T-cell (primary cell): ENCODE measurements around the gene PSORS1C1. TPM values are rescaled to one million over a fixed set of nuclear protein-coding genes. Genes with fewer than 3 reads are reported as not detected.
"Not testable (repeated sequence)": the region's sequence is repeated elsewhere in the genome, so short reads cannot be mapped to it uniquely, and the experiment has no call there.

Experiments
- ATAC-seq, 4 experiments: fragments of 200-7000 bp in 3 of 4; fragments of 150-1000 bp in 1 of 4; cut with Tn5 transposase; replicated peaks in 1 of 4; 1 replicate in 3 of 4; 2 replicates in 1 of 4; pipeline ENCODE4 v1.10.0; 2021; ENCODE audit warnings: moderate library complexity in 3 of 4, mild to moderate bottlenecking in 2 of 4, moderate number of reproducible peaks in 1 of 4
- CTCF ChIA-PET, 2 donors: fragments of 300-600 bp; sonication (Branson Sonifier 250); formaldehyde crosslinking; loops; one replicate each; lab custom pipeline; 2022; ENCODE audit warnings: antibody characterized with exemption in 2 of 2; lab: Charles Lee
- POLR2A ChIA-PET, 2 donors: fragments of 300-600 bp; sonication (Branson Sonifier 250); formaldehyde crosslinking; loops; one replicate each; lab custom pipeline; 2022; ENCODE audit warnings: antibody characterized with exemption in 2 of 2; lab: Charles Lee
- DNase-seq, 35 experiments: peaks; one replicate each; pipeline versions ENCODE4 v3.0.0 to v3.0.0-alpha.2; 2013 to 2023
- H3K27ac ChIP-seq: one replicate; pipeline ENCODE4 v1.5.1; 2013; ENCODE audit warnings: low read length
- H3K27me3 ChIP-seq, 2 experiments: replicated peaks in 1 of 2; 1 replicate in 1 of 2; 2 replicates in 1 of 2; pipeline versions ENCODE4 v1.6.1 to v1.7.0; 2013; ENCODE audit warnings: low read length in 1 of 2, mixed read lengths in 1 of 2; ENCODE audit not compliant: control insufficient read depth in 2 of 2, insufficient read depth in 2 of 2; ENCODE audit errors: extremely low read depth in 1 of 2
- H3K36me3 ChIP-seq, 2 donors: 1 replicate in 1 of 2; 2 replicates in 1 of 2; pipeline versions ENCODE4 v1.6.1 to v1.7.0; 2013; ENCODE audit warnings: low read length in 1 of 2; ENCODE audit not compliant: control insufficient read depth in 2 of 2, insufficient read depth in 1 of 2; ENCODE audit errors: extremely low read depth in 1 of 2
- H3K4me1 ChIP-seq, 2 experiments: 1 replicate in 1 of 2; 2 replicates in 1 of 2; pipeline versions ENCODE4 v1.6.1 to v1.7.0; 2013; ENCODE audit warnings: low read length in 2 of 2, mixed read lengths in 1 of 2; ENCODE audit not compliant: insufficient read depth in 2 of 2, control insufficient read depth in 1 of 2; ENCODE audit errors: extremely low read depth in 1 of 2
- H3K4me3 ChIP-seq, 2 donors: 1 replicate in 1 of 2; 2 replicates in 1 of 2; pipeline versions ENCODE4 v1.5.1 to v1.7.0; 2013; ENCODE audit warnings: mild to moderate bottlenecking in 2 of 2, low read length in 1 of 2, moderate library complexity in 1 of 2; ENCODE audit not compliant: control insufficient read depth in 1 of 2; ENCODE audit errors: extremely low read depth in 1 of 2
- H3K9me3 ChIP-seq: 2 replicates; pipeline ENCODE4 v1.7.0; 2013
- H3K27ac Mint-ChIP-seq, 2 donors: one replicate each; pipeline ENCODE4 v1.8.0; 2020 to 2021; ENCODE audit warnings: mild to moderate bottlenecking in 2 of 2, mixed read lengths in 2 of 2
- H3K27me3 Mint-ChIP-seq, 2 donors: one replicate each; pipeline ENCODE4 v1.8.0; 2021 to 2022; ENCODE audit warnings: mixed read lengths in 2 of 2
- H3K36me3 Mint-ChIP-seq: one replicate; pipeline ENCODE4 v1.8.0; 2021; ENCODE audit warnings: mixed read lengths
- H3K4me1 Mint-ChIP-seq, 3 donors: one replicate each; pipeline ENCODE4 v1.8.0; 2020 to 2022; ENCODE audit warnings: mixed read lengths in 3 of 3, mild to moderate bottlenecking in 1 of 3
- H3K4me3 Mint-ChIP-seq, 3 donors: one replicate each; pipeline ENCODE4 v1.8.0; 2020 to 2022; ENCODE audit warnings: mild to moderate bottlenecking in 3 of 3, mixed read lengths in 3 of 3, moderate library complexity in 3 of 3
- H3K9me3 Mint-ChIP-seq, 3 donors: one replicate each; pipeline ENCODE4 v1.8.0; 2020 to 2022; ENCODE audit warnings: mixed read lengths in 3 of 3
- WGBS: methylation state at CpG from one replicate; pipeline ENCODE4 v1.1.5; 2013; ENCODE audit warnings: missing lambda C conversion rate; ENCODE audit not compliant: insufficient coverage; 5-methylcytosine and 5-hydroxymethylcytosine counted together
- total RNA-seq, 35 experiments: library from RNA in 6 of 35; stranded (reverse) in 6 of 35; fragments of 120-200 nt in 1 of 35; gene quantifications; one replicate each; pipeline versions ENCODE4 v1.2.1 to v1.2.4 and lab custom pipeline; 2013 to 2026

PSORS1C1 gene
- total RNA-seq, 5 donors from 2014 or later (not counting 1 experiment from before 2014, with no cell fraction given), result not detected

- H3K4me1 ChIP-seq, CTCF ChIA-PET, H3K4me3 Mint-ChIP-seq, H3K4me3 ChIP-seq, H3K9me3 Mint-ChIP-seq, H3K36me3 Mint-ChIP-seq, DNase-seq, H3K27me3 ChIP-seq, H3K36me3 ChIP-seq, H3K27me3 Mint-ChIP-seq, POLR2A ChIA-PET, ATAC-seq, H3K27ac Mint-ChIP-seq, H3K27ac ChIP-seq, H3K9me3 ChIP-seq, H3K4me1 Mint-ChIP-seq: not testable (repeated sequence)
- WGBS, result no CpG with 5 or more reads among the region's 3 CpGs
These were observed 74.6 kb downstream of the PSORS1C1 start for GRCh38 chr6:31189223-31189622.

Other genes with a start within 250 kb of the PSORS1C1 start
- gene DDR1, start 230.3 kb upstream of the PSORS1C1 start, total RNA-seq, result 10 to 100 TPM in 4 of 5 donors, 1 to 10 TPM in 1; 8.8 to 23.9 (median 19.3) TPM
- gene GTF2H4, start 206.6 kb upstream of the PSORS1C1 start, total RNA-seq, result 10 to 100 TPM; 15.5 to 39.2 (median 33.3) TPM
- gene VARS2, start 200.6 kb upstream of the PSORS1C1 start, total RNA-seq, result 10 to 100 TPM; 25.1 to 55.2 (median 40.9) TPM
- gene SFTA2, start 182.6 kb upstream of the PSORS1C1 start, total RNA-seq, result under 1 TPM in 2 of 5 donors, not detected in 3; 0.51 to 0.67 TPM
- gene MUCL3, start 173.8 kb upstream of the PSORS1C1 start, total RNA-seq, result under 1 TPM in 1 of 5 donors, not detected in 4; 0.09 TPM
- gene MUC21, start 131.1 kb upstream of the PSORS1C1 start, total RNA-seq, result not detected
- not detected for gene MUC22, start 104.3 kb upstream of the PSORS1C1 start, total RNA-seq
- gene C6orf15, start 2.2 kb upstream of the PSORS1C1 start, total RNA-seq, result not detected
- not detected for gene CDSN, start 5.6 kb downstream of the PSORS1C1 start, total RNA-seq
- gene PSORS1C2, start 24.3 kb downstream of the PSORS1C1 start, total RNA-seq, result not detected
- 10 to 100 TPM; 20.7 to 38.6 (median 28.1) TPM for gene CCHCR1, start 43.0 kb downstream of the PSORS1C1 start, total RNA-seq
- gene TCF19, start 43.8 kb downstream of the PSORS1C1 start, total RNA-seq, result 10 to 100 TPM in 1 of 5 donors, 1 to 10 TPM in 4; 5.9 to 10.8 (median 9.6) TPM
- gene POU5F1, start 55.9 kb downstream of the PSORS1C1 start, total RNA-seq, result 1 to 10 TPM in 3 of 5 donors, under 1 TPM in 1, not detected in 1; 0.61 to 3.9 (median 2.9) TPM
- 1,000 to 10,000 TPM; 1,368 to 2,791 (median 2,039) TPM for gene HLA-C, start 157.3 kb downstream of the PSORS1C1 start, total RNA-seq
- gene HLA-B, start 242.4 kb downstream of the PSORS1C1 start, total RNA-seq, result 1,000 to 10,000 TPM; 6,093 to 7,629 (median 6,896) TPM